Fibroblast of mammary gland (primary cell): Measurements from ENCODE around the gene RIT2.

Experiments
- DNase-seq: peaks from one replicate; pipeline ENCODE4 v3.0.0-alpha.2; 2010; ENCODE audit warnings: low read depth
- H3K4me3 ChIP-seq: 2 replicates; pipeline ENCODE4 v1.5.1; 2011; ENCODE audit warnings: low read depth, mild to moderate bottlenecking, low read length, moderate library complexity; ENCODE audit not compliant: control insufficient read depth
- TF ChIP-seq, protein P1 (sequence below): conservative IDR thresholded peaks from 2 replicates; pipeline ENCODE4 v1.5.1; 2011; ENCODE audit warnings: low read depth, low read length, inconsistent platforms; ENCODE audit not compliant: control insufficient read depth, insufficient read depth

Gene RIT2

DNA sequence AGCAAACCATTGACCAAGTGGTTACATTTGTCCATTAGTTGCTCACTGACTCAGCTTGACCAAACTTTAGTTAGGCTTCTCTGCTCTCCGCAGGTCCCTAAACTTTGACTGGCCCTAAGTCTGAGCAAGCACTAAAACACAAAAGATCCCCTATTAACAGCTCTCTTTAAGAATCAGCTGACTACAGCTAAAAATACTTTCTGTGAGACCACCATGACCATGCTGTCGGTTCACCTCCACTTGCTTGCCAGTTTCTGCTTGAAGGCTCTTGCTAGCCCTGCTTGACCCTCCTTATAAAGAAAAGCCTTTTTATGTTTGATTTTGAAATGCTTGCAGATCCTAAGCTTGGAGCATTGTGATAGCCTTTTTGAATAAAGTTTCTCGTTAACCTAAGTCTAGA, 40.4 kb upstream of the RIT2 start:
- no peak overlapping the region for H3K4me3 ChIP-seq
- no peak for DNase-seq
- TF ChIP-seq, protein P1, sequence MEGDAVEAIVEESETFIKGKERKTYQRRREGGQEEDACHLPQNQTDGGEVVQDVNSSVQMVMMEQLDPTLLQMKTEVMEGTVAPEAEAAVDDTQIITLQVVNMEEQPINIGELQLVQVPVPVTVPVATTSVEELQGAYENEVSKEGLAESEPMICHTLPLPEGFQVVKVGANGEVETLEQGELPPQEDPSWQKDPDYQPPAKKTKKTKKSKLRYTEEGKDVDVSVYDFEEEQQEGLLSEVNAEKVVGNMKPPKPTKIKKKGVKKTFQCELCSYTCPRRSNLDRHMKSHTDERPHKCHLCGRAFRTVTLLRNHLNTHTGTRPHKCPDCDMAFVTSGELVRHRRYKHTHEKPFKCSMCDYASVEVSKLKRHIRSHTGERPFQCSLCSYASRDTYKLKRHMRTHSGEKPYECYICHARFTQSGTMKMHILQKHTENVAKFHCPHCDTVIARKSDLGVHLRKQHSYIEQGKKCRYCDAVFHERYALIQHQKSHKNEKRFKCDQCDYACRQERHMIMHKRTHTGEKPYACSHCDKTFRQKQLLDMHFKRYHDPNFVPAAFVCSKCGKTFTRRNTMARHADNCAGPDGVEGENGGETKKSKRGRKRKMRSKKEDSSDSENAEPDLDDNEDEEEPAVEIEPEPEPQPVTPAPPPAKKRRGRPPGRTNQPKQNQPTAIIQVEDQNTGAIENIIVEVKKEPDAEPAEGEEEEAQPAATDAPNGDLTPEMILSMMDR, result no peak

DNA sequence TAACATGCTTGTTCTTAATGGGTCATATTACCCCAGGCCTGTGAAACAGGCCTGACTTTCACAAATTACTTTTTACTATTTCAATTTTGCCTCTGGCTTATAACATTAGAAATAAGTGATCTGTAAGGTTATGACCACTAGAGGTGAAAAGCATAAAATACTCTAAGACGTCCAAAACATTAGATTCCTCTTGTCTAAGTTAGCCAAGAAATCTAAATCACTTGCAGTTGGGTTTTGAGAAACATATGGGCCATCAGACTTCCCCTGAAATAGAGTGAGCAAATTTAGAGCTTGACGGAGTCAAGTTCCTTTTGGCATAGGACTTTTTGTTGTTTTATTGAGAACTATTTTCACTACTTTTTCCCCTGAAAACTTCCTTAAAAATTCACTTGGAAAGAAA, 32.7 kb upstream of the RIT2 start:
- TF ChIP-seq, protein P1, result no peak
- no peak overlapping the region for H3K4me3 ChIP-seq
- DNase-seq, result no peak

DNA sequence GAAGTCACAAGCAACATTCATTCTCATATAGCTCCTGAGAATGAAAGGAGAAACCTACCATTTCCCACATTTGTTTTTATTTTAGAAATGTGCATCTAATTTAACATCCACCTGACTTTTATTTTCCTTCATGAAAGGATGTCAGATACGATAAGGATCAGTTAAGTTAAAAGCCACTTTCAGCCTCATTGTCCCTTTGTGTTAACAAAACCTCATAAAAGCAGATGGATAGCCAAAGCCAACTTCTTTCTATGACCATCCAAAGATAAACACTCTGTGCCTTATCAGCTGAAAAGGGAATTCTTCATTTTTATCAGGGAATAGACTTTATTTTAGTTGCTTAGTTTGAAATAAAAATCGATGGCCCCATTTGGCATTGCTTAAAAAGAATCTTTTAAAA, 25.7 kb upstream of the RIT2 start:
- TF ChIP-seq, protein P1, result no peak

DNA sequence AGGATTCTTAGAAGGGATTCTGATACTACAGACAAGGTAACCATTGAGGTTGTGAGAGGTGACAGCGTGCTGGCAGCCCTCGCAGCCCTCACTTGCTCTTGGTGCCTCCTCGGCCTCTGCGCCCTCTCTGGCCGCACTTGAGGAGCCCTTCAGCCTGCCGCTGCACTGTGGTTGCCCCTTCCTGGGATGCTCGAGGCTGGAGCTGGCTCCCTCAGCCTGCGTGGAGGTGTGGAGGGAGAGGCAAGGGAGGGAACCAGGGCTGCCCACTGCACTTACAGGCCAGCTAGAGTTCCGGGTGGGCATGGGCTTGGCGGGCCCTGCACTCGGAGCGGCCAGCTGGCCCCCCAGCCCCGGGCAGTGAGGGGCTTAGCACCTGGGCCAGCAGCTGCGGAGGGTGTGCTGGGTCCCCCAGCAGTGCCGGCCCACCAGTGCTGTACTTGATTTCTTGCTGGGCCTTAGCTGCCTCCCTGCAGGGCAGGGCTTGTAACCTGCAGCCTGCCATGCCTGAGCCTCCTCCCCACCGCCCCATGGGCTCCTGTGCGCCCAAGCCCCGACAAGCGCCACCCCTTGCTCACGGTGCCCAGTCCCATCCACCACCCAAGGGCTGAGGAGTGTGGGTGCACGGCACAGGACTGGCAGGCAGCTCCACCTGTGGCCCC, 23.9 kb upstream of the RIT2 start:
- TF ChIP-seq, protein P1, result no peak
- DNase-seq, result no peak
- H3K4me3 ChIP-seq, result no peak overlapping the region

More for the DNA sequence above, 25.7 kb upstream of the RIT2 start:
- no peak overlapping the region for H3K4me3 ChIP-seq
- no peak for DNase-seq

DNA sequence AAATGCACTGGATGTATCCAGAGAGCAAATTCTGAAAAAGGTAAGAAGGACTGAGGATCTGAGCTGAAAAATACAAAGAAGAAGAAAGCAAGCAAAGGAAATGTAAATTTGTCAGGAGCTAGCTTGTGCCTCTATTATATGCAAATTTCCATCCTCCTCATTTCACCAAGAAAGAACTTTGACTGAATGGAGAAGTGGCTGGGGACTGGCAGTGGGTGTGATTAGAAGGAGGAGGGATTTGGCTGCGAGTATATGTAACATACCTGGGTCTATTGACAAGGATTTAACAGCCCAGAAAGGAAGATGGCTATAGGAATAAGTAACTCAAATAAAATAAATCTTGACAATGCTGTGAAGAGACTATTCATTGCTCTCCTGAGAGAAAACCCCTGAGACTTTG, 19.4 kb upstream of the RIT2 start:
- no peak overlapping the region for H3K4me3 ChIP-seq

DNA sequence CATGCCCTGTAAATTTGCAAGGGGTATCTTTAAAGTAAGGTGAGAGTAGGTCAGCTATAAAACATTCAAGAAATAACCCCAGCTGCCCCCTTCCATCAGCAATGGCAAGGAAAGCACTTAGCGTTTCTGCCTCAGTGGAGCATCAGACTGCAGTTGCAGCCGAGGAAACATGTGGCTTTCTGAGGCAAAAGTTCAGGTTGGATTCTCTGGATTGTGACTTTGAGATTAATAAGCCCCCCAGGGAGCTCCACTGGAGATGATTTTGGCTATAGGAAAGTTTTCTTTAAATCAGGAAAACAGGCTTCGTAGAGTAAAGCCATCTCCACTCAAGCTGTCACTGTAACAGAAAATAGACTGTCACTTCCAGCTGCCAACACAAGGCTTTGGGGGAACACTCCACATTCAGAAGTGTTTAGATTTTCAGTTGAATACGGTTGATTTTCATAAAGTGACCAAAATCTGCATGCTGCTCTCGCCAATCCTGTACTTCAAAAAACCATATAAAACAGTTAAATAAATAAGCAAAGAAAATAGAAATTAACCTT, 15.3 kb upstream of the RIT2 start:
- TF ChIP-seq, protein P1, result no peak
- no peak overlapping the region for H3K4me3 ChIP-seq
- DNase-seq, result no peak

More for the DNA sequence above, 19.4 kb upstream of the RIT2 start:
- TF ChIP-seq, protein P1, result no peak
- DNase-seq, result no peak
